Natural killer cell (primary cell): ENCODE results near the gene FALEC. TPM values are rescaled to one million over a fixed set of nuclear protein-coding genes. Genes with fewer than 3 reads are reported as not detected.

ENCODE experiments used
- ATAC-seq, 3 donors: fragments of 150-1000 bp in 2 of 3; fragments of 200-7000 bp in 1 of 3; cut with Tn5 transposase; 1 replicate in 1 of 3; 2 replicates in 2 of 3; pipeline ENCODE4 v1.10.0; 2021; ENCODE audit warnings: mild to moderate bottlenecking in 2 of 3, moderate library complexity in 2 of 3
- DNase-seq, 2 donors: peaks; one replicate each; pipeline versions ENCODE4 v3.0.0 to v3.0.0-alpha.2; 2013 to 2021; ENCODE audit warnings: mixed read lengths in 1 of 2
- H3K27ac ChIP-seq: one replicate; pipeline ENCODE4 v1.5.1; 2013; ENCODE audit warnings: mild to moderate bottlenecking, low read length
- H3K27me3 ChIP-seq: one replicate; pipeline ENCODE4 v1.6.1; 2013; ENCODE audit warnings: low read length; ENCODE audit not compliant: control insufficient read depth, insufficient read depth
- H3K36me3 ChIP-seq: one replicate; pipeline ENCODE4 v1.6.1; 2013; ENCODE audit warnings: low read length; ENCODE audit not compliant: control insufficient read depth, insufficient read depth
- H3K4me1 ChIP-seq: one replicate; pipeline ENCODE4 v1.6.1; 2013; ENCODE audit warnings: low read length; ENCODE audit not compliant: control insufficient read depth, insufficient read depth
- H3K4me3 ChIP-seq: one replicate; pipeline ENCODE4 v1.5.1; 2013; ENCODE audit warnings: low read length
- H3K9me3 ChIP-seq: one replicate; pipeline ENCODE4 v1.6.1; 2013; ENCODE audit warnings: low read length; ENCODE audit not compliant: control insufficient read depth, insufficient read depth
- H3K27ac Mint-ChIP-seq, 2 donors: one replicate each; pipeline ENCODE4 v1.8.0; 2022; ENCODE audit warnings: mild to moderate bottlenecking in 2 of 2, mixed read lengths in 2 of 2, moderate library complexity in 1 of 2
- H3K27me3 Mint-ChIP-seq, 2 donors: one replicate each; pipeline ENCODE4 v1.8.0; 2022; ENCODE audit warnings: low read depth in 2 of 2, mixed read lengths in 2 of 2
- H3K36me3 Mint-ChIP-seq: one replicate; pipeline ENCODE4 v1.8.0; 2022; ENCODE audit warnings: mixed read lengths
- H3K4me1 Mint-ChIP-seq, 2 donors: one replicate each; pipeline ENCODE4 v1.8.0; 2022; ENCODE audit warnings: mixed read lengths in 2 of 2
- H3K4me3 Mint-ChIP-seq: one replicate; pipeline ENCODE4 v1.8.0; 2022; ENCODE audit warnings: mild to moderate bottlenecking, moderate library complexity, mixed read lengths
- H3K9me3 Mint-ChIP-seq, 2 donors: one replicate each; pipeline ENCODE4 v1.8.0; 2022; ENCODE audit warnings: mixed read lengths in 2 of 2
- CTCF ChIP-seq: fragments of 200-600 bp; IDR thresholded peaks from one replicate; pipeline ENCODE4 v1.8.0; 2022; ENCODE audit warnings: antibody characterized with exemption
- WGBS: methylation state at CpG from one replicate; pipeline ENCODE4 v1.1.7; 2013; ENCODE audit warnings: missing lambda C conversion rate; ENCODE audit not compliant: insufficient coverage; 5-methylcytosine and 5-hydroxymethylcytosine counted together
- intact Hi-C: fragments of 100-400 bp; cut with micrococcal nuclease; formaldehyde crosslinking; loops from one replicate; pipeline ENCODE4 v1.14.2; 2022
- total RNA-seq, 4 donors: library from RNA; stranded (reverse); fragments of 120-200 nt in 1 of 4; gene quantifications; one replicate each; pipeline versions ENCODE4 v1.2.3 to v1.2.4, GENCODE V29; 2013 to 2022

FALEC gene
- total RNA-seq, 3 donors from 2014 or later (not counting 1 experiment from before 2014, with no cell fraction given) = not detected

GRCh38 chr1:150553392-150554085, 38.0 kb downstream of the FALEC start:
- no peak overlapping the region for H3K27ac Mint-ChIP-seq
- ATAC-seq = no peak

GRCh38 chr1:150554086-150554452, 38.5 kb downstream of the FALEC start:
- no peaks in the 10 kb centered on the region for H3K36me3 ChIP-seq
- TF ChIP-seq CTCF = no peak
- Mint-ChIP-seq H3K9me3 (no peaks in the 10 kb centered on the region), H3K4me3 (no peak overlapping the region), H3K27ac (no peak overlapping the region), H3K4me1 (peaks cover 4 to 30% of the 10 kb centered on the region in 2 donors), H3K27me3 (peaks cover 0 to 4% of the 10 kb centered on the region in 2 donors), H3K36me3 (no peaks in the 10 kb centered on the region)
- WGBS = 96% methylated on average over 8 of the region's 8 CpGs
- peaks cover 4% of the 10 kb centered on the region for H3K27me3 ChIP-seq
- H3K27ac ChIP-seq = no peak overlapping the region
- H3K9me3 ChIP-seq = no peaks in the 10 kb centered on the region
- intact Hi-C loops = no loop called here
- ATAC-seq (no peak), DNase-seq (no peak)
- H3K4me1 ChIP-seq = peaks cover 39% of the 10 kb centered on the region
- H3K4me3 ChIP-seq = no peak overlapping the region

More at GRCh38 chr1:150553392-150554085, 38.0 kb downstream of the FALEC start:
- H3K27me3 Mint-ChIP-seq = peaks cover 0 to 5% of the 10 kb centered on the region in 2 donors
- intact Hi-C loops = no loop called here
- Histone ChIP-seq H3K4me1 (peaks cover 40% of the 10 kb centered on the region), H3K27me3 (peaks cover 4% of the 10 kb centered on the region), H3K9me3 (no peaks in the 10 kb centered on the region), H3K4me3 (no peak overlapping the region), H3K27ac (no peak overlapping the region), H3K36me3 (no peaks in the 10 kb centered on the region)
- 95% methylated on average over 23 of the region's 23 CpGs for WGBS
- no peak for DNase-seq
- H3K4me1 Mint-ChIP-seq = peaks cover 4 to 32% of the 10 kb centered on the region in 2 donors
- no peak for TF ChIP-seq CTCF
- no peaks in the 10 kb centered on the region for H3K36me3 Mint-ChIP-seq
- H3K4me3 Mint-ChIP-seq = no peak overlapping the region
- no peaks in the 10 kb centered on the region for H3K9me3 Mint-ChIP-seq

GRCh38 chr1:150555198-150555970, 39.8 kb downstream of the FALEC start:
- Histone ChIP-seq H3K4me3 (no peak overlapping the region), H3K9me3 (no peaks in the 10 kb centered on the region), H3K36me3 (no peaks in the 10 kb centered on the region), H3K27me3 (no peaks in the 10 kb centered on the region), H3K4me1 (peaks cover 43% of the 10 kb centered on the region), H3K27ac (no peak overlapping the region)
- no peak overlapping the region for H3K4me3 Mint-ChIP-seq
- no peaks in the 10 kb centered on the region for H3K27me3 Mint-ChIP-seq
- TF ChIP-seq CTCF = no peak
- H3K36me3 Mint-ChIP-seq = no peaks in the 10 kb centered on the region
- no peak for ATAC-seq
- H3K4me1 Mint-ChIP-seq = peaks cover 10 to 32% of the 10 kb centered on the region in 2 donors
- H3K9me3 Mint-ChIP-seq = no peaks in the 10 kb centered on the region
- no peak overlapping the region for H3K27ac Mint-ChIP-seq
- 89% methylated on average over 19 of the region's 19 CpGs for WGBS
- DNase-seq = no peak
- intact Hi-C loops = no loop called here
